ENCODE data around the gene DIAPH3. TPM values are rescaled to one million over a fixed set of nuclear protein-coding genes. Genes with fewer than 3 reads are reported as not detected.

Gene DIAPH3
- total and polyA plus RNA-seq, 7 donors: 0.16 to 3.8 (median 1.1) TPM; not detected in 1

GRCh38 chr13:59742467-59742866, 421.3 kb downstream of the DIAPH3 start:
- H3K27me3 ChIP-seq: no peaks in the 10 kb centered on the region
- intact Hi-C loops (cut with DNase I): no loop called here
- H3K27ac ChIP-seq: no peak overlapping the region
- no peak overlapping the region for H3K4me3 ChIP-seq
- H3K9me3 ChIP-seq: no peaks in the 10 kb centered on the region
- TF ChIP-seq CTCF (IDR thresholded peaks at IDR 0.05): no peak
- TF ChIP-seq EP300 (IDR thresholded peaks at IDR 0.05): no peak
- TF ChIP-seq POLR2AphosphoS5 (IDR thresholded peaks at IDR 0.05): no peak
- TF ChIP-seq POLR2A (IDR thresholded peaks at IDR 0.05): no peak
- H3K36me3 ChIP-seq: no peaks in the 10 kb centered on the region
- DNase-seq: no peak
- H3K4me1 ChIP-seq: no peaks in the 10 kb centered on the region

- no peak for TF ChIP-seq POLR2A (IDR thresholded peaks at IDR 0.05)
- no peak for TF ChIP-seq CTCF (IDR thresholded peaks at IDR 0.05)
- H3K9me3 ChIP-seq: no peaks in the 10 kb centered on the region
- H3K36me3 ChIP-seq: no peaks in the 10 kb centered on the region
- no peaks in the 10 kb centered on the region for H3K27me3 ChIP-seq
- intact Hi-C loops (cut with DNase I): no loop called here
- H3K4me1 ChIP-seq: no peaks in the 10 kb centered on the region
- DNase-seq: no peak
- H3K4me3 ChIP-seq: no peak overlapping the region
- no peak overlapping the region for H3K27ac ChIP-seq
- 78 to 80% methylated on average over 5 of the region's 5 CpGs for WGBS, 2 donors
Observed at GRCh38 chr13:59738921-59739320, 424.8 kb downstream of the DIAPH3 start.

- TF ChIP-seq POLR2A (IDR thresholded peaks at IDR 0.05) (no peak), POLR2AphosphoS5 (IDR thresholded peaks at IDR 0.05) (no peak), EP300 (IDR thresholded peaks at IDR 0.05) (no peak), CTCF (IDR thresholded peaks at IDR 0.05) (no peak)
- Histone ChIP-seq H3K9me3 (no peaks in the 10 kb centered on the region), H3K27ac (no peak overlapping the region), H3K27me3 (no peaks in the 10 kb centered on the region), H3K4me3 (no peak overlapping the region), H3K36me3 (no peaks in the 10 kb centered on the region), H3K4me1 (no peaks in the 10 kb centered on the region)
- 78 to 91% methylated on average over 6 of the region's 6 CpGs for WGBS, 2 donors
- intact Hi-C loops (cut with DNase I): no loop called here
- DNase-seq: no peak
Observed at GRCh38 chr13:59734393-59734792, 429.3 kb downstream of the DIAPH3 start.

GRCh38 chr13:59733744-59734143, 430.0 kb downstream of the DIAPH3 start:
- 97 to 100% methylated on average over 2 of the region's 2 CpGs for WGBS, 2 donors
- no peak for TF ChIP-seq POLR2A (IDR thresholded peaks at IDR 0.05)
- intact Hi-C loops (cut with DNase I): no loop called here

GRCh38 chr13:59730026-59730425, 433.7 kb downstream of the DIAPH3 start:
- no peaks in the 10 kb centered on the region for H3K36me3 ChIP-seq
- no peaks in the 10 kb centered on the region for H3K4me1 ChIP-seq
- H3K27ac ChIP-seq: no peak overlapping the region
- TF ChIP-seq POLR2AphosphoS5 (IDR thresholded peaks at IDR 0.05): no peak
- no peak for TF ChIP-seq POLR2A (IDR thresholded peaks at IDR 0.05)
- TF ChIP-seq EP300 (IDR thresholded peaks at IDR 0.05): no peak
- TF ChIP-seq CTCF (IDR thresholded peaks at IDR 0.05): no peak
- DNase-seq: no peak
- H3K4me3 ChIP-seq: no peak overlapping the region
- 93 to 98% methylated on average over 3 of the region's 3 CpGs for WGBS, 2 donors
- H3K9me3 ChIP-seq: no peaks in the 10 kb centered on the region
- no peaks in the 10 kb centered on the region for H3K27me3 ChIP-seq
- intact Hi-C loops (cut with DNase I): no loop called here

More at GRCh38 chr13:59733744-59734143, 430.0 kb downstream of the DIAPH3 start:
- no peaks in the 10 kb centered on the region for H3K36me3 ChIP-seq
- no peaks in the 10 kb centered on the region for H3K4me1 ChIP-seq
- H3K9me3 ChIP-seq: no peaks in the 10 kb centered on the region
- no peak overlapping the region for H3K4me3 ChIP-seq
- DNase-seq: no peak
- no peak overlapping the region for H3K27ac ChIP-seq
- no peaks in the 10 kb centered on the region for H3K27me3 ChIP-seq

All from sigmoid colon (tissue), 7 donors.